ENCODE measurements around the gene ODF4. TPM values are rescaled to one million over a fixed set of nuclear protein-coding genes. Genes with fewer than 3 reads are reported as not detected.
A peak's percentile ranks its signal among the peaks of the same experiment; 100 is the strongest.

Gene ODF4
- polyA plus RNA-seq, 3 donors: not detected

GRCh38 chr17:8384801-8385378 is 45.2 kb downstream of the ODF4 start:
- Mint-ChIP-seq H3K36me3 (peaks cover 17 to 20% of the 10 kb centered on the region in 2 donors), H3K27ac (peak overlapping the region in 1 of 7 donors; percentile 74), H3K9me3 (no peaks in the 10 kb centered on the region), H3K4me1 (peaks cover 34% of the 10 kb centered on the region), H3K4me3 (peak overlapping the region in 1 of 2 donors; percentile 64), H3K27me3 (ENCODE audit: low read depth in 3 of 3) (no peaks in the 10 kb centered on the region)
- Histone ChIP-seq H3K27ac (ENCODE audit: low read depth in 1 of 2, low read length in 2 of 2) (no peak overlapping the region), H3K9me3 (replicated peaks in 1 of 2; ENCODE audit: control insufficient read depth in 1 of 2, insufficient read depth in 1 of 2, low read length in 2 of 2) (no peaks in the 10 kb centered on the region), H3K4me1 (ENCODE audit: control insufficient read depth in 1 of 2, insufficient read depth in 2 of 2, low read length in 2 of 2) (peaks cover 28 to 34% of the 10 kb centered on the region in 2 donors), H3K79me2 (ENCODE audit: insufficient read depth, low read length) (peaks cover 31% of the 10 kb centered on the region), H4K20me1 (ENCODE audit: insufficient read depth, low read length) (peaks cover 23% of the 10 kb centered on the region), H3K36me3 (replicated peaks in 1 of 2; ENCODE audit: control insufficient read depth in 1 of 2, insufficient read depth in 2 of 2, low read length in 2 of 2) (peaks cover 17 to 18% of the 10 kb centered on the region in 2 donors), H3K4me3 (replicated peaks in 1 of 3; ENCODE audit: low read depth in 2 of 3, low read length in 3 of 3) (no peak overlapping the region), H3K27me3 (ENCODE audit: control insufficient read depth in 2 of 2, insufficient read depth in 2 of 2, low read length in 2 of 2) (no peaks in the 10 kb centered on the region), H3K9ac (ENCODE audit: insufficient read depth, low read length, poor library complexity, severe bottlenecking) (no peak overlapping the region), H3K4me2 (replicated peaks; ENCODE audit: extremely low read depth, low read length, poor library complexity, severe bottlenecking) (no peak overlapping the region), H2AFZ (ENCODE audit: insufficient read depth, low read depth, low read length, poor library complexity, severe bottlenecking) (no peak overlapping the region)
- intact Hi-C loops (cut with micrococcal nuclease): loop anchor here (5.0 to 10.0 kb wide), 3 partner anchors 52 to 400 kb away; partner anchors contain the start of genes CCDC42 (in 2 of the 2) and NDEL1 (in 1 of the 2)
- no peak for DNase-seq
- WGBS (ENCODE audit: insufficient coverage): 86% methylated on average over 6 of the region's 12 CpGs
- TF ChIP-seq CTCF (IDR thresholded peaks at IDR 0.05): no peak

GRCh38 chr17:8386841-8387240 is 47.2 kb downstream of the ODF4 start:
- Histone ChIP-seq H3K9me3 (replicated peaks in 1 of 2; ENCODE audit: control insufficient read depth in 1 of 2, insufficient read depth in 1 of 2, low read length in 2 of 2) (no peaks in the 10 kb centered on the region), H3K9ac (ENCODE audit: insufficient read depth, low read length, poor library complexity, severe bottlenecking) (no peak overlapping the region), H3K36me3 (replicated peaks in 1 of 2; ENCODE audit: control insufficient read depth in 1 of 2, insufficient read depth in 2 of 2, low read length in 2 of 2) (no peaks in the 10 kb centered on the region), H2AFZ (ENCODE audit: insufficient read depth, low read depth, low read length, poor library complexity, severe bottlenecking) (no peak overlapping the region), H3K27me3 (ENCODE audit: control insufficient read depth in 2 of 2, insufficient read depth in 2 of 2, low read length in 2 of 2) (no peaks in the 10 kb centered on the region), H3K4me3 (replicated peaks in 1 of 3; ENCODE audit: low read depth in 2 of 3, low read length in 3 of 3) (no peak overlapping the region), H3K4me1 (ENCODE audit: control insufficient read depth in 1 of 2, insufficient read depth in 2 of 2, low read length in 2 of 2) (peaks cover 15 to 19% of the 10 kb centered on the region in 2 donors), H3K79me2 (ENCODE audit: insufficient read depth, low read length) (peaks cover 12% of the 10 kb centered on the region), H3K4me2 (replicated peaks; ENCODE audit: extremely low read depth, low read length, poor library complexity, severe bottlenecking) (no peak overlapping the region), H4K20me1 (ENCODE audit: insufficient read depth, low read length) (peaks cover 3% of the 10 kb centered on the region), H3K27ac (ENCODE audit: low read depth in 1 of 2, low read length in 2 of 2) (no peak overlapping the region)
- DNase-seq: no peak
- peaks cover 3% of the 10 kb centered on the region in 2 donors for H3K36me3 Mint-ChIP-seq
- 89% methylated on average over 6 of the region's 6 CpGs for whole genome bisulfite sequencing (ENCODE audit: insufficient coverage)
- peaks cover 24% of the 10 kb centered on the region for H3K4me1 Mint-ChIP-seq
- no peak overlapping the region for H3K27ac Mint-ChIP-seq
- H3K27me3 Mint-ChIP-seq (ENCODE audit: low read depth in 3 of 3): peaks cover 0 to 2% (median under 1%) of the 10 kb centered on the region in 3 donors
- H3K4me3 Mint-ChIP-seq: no peak overlapping the region
- TF ChIP-seq CTCF (IDR thresholded peaks at IDR 0.05): no peak
- no peaks in the 10 kb centered on the region for H3K9me3 Mint-ChIP-seq
- intact Hi-C loops (cut with micrococcal nuclease): loop anchor here (10.0 kb wide), 2 partner anchors 358 to 398 kb away; partner anchors contain the start of gene CCDC42 (in 2 of the 2)
